GM12891 (cell line): ENCODE data around the gene CAMKMT.

Source experiments
- POLR2A ChIP-seq: IDR thresholded peaks from 2 replicates; pipeline ENCODE4 v1.6.1; 2011; ENCODE audit warnings: low read depth, low read length, control low read depth
- POLR2AphosphoS5 ChIP-seq: IDR thresholded peaks from 2 replicates; pipeline ENCODE4 v1.6.1; 2011; ENCODE audit warnings: low read depth, low read length, control low read depth
- POU2F2 ChIP-seq: IDR thresholded peaks from 2 replicates; pipeline ENCODE4 v1.6.1; 2011; ENCODE audit warnings: low read depth, mild to moderate bottlenecking, control low read depth, low read length, moderate library complexity

- TF ChIP-seq POU2F2 (no peak), POLR2A (no peak), POLR2AphosphoS5 (no peak)
These were observed 351.4 kb downstream of the CAMKMT start for GRCh38 chr2:44713170-44713569.
